GM10847 (cell line): ENCODE measurements around the gene RHBDL1.

Source experiments
- POLR2A ChIP-seq: IDR thresholded peaks from 2 replicates; pipeline ENCODE4 v1.6.1; 2011; ENCODE audit not compliant: insufficient read length; ENCODE audit errors: extremely low read depth

The RHBDL1 gene

GRCh38 chr16:719815-720446, 44.5 kb downstream of the RHBDL1 start:
- TF ChIP-seq POLR2A: no peak

GRCh38 chr16:720447-720989, 45.0 kb downstream of the RHBDL1 start:
- no peak for TF ChIP-seq POLR2A

GRCh38 chr16:720990-721764, 45.7 kb downstream of the RHBDL1 start, which contains the start of gene ANTKMT:
Gene ANTKMT, plus strand, starts transcription at chr16:721146. Its CDS starts 129 bp downstream, at chr16:721275.
- peak; percentile 95 for TF ChIP-seq POLR2A

- TF ChIP-seq POLR2A: no peak
Measured at GRCh38 chr16:721765-722540, 46.5 kb downstream of the RHBDL1 start.

- TF ChIP-seq POLR2A: no peak
Measured at GRCh38 chr16:722835-723633, 47.6 kb downstream of the RHBDL1 start.

GRCh38 chr16:723695-724094, 48.2 kb downstream of the RHBDL1 start:
- no peak for TF ChIP-seq POLR2A

GRCh38 chr16:724188-725040, 48.9 kb downstream of the RHBDL1 start:
- TF ChIP-seq POLR2A: no peak

- TF ChIP-seq POLR2A: no peak
Measured at GRCh38 chr16:725041-725376, 49.5 kb downstream of the RHBDL1 start.

GRCh38 chr16:725463-726187, 50.2 kb downstream of the RHBDL1 start:
- no peak for TF ChIP-seq POLR2A

- no peak for TF ChIP-seq POLR2A
Measured at GRCh38 chr16:726188-726437, 50.6 kb downstream of the RHBDL1 start.

GRCh38 chr16:726438-727290, 51.2 kb downstream of the RHBDL1 start, which contains the start of the genes CCDC78 and HAGHL:
Gene CCDC78, minus strand, starts transcription at chr16:726443. Its CDS starts 76 bp downstream, at chr16:726367.
Gene HAGHL, plus strand, starts transcription at chr16:727106. Its CDS starts 404 bp downstream, at chr16:727510.
- no peak for TF ChIP-seq POLR2A

- TF ChIP-seq POLR2A: peak; percentile 9
Measured at GRCh38 chr16:727291-727977, 52.0 kb downstream of the RHBDL1 start.
